HT-29 (cell line): ENCODE data around the gene CTXN3. TPM values are rescaled to one million over a fixed set of nuclear protein-coding genes. Genes with fewer than 3 reads are reported as not detected.

Source experiments
- DNase-seq: peaks from one replicate; pipeline ENCODE4 v3.0.0-alpha.2; 2015; ENCODE audit warnings: low spot score
- total RNA-seq: library from RNA; depleted of rRNA; stranded (reverse); fragments of >200 nt; shearing (Covaris generic); gene quantifications from 2 replicates; pipeline ENCODE4 v1.2.3, GENCODE V29; 2014; rRNA removed

Gene CTXN3
- not detected in 2 replicates for total RNA-seq

GRCh38 chr5:127649018-127649439, at the start of gene CTXN3:
TSS of gene CTXN3 (plus strand) at chr5:127649082. CDS start at chr5:127657522, 8,440 bp downstream.
- peak; percentile 39 for DNase-seq

DNA sequence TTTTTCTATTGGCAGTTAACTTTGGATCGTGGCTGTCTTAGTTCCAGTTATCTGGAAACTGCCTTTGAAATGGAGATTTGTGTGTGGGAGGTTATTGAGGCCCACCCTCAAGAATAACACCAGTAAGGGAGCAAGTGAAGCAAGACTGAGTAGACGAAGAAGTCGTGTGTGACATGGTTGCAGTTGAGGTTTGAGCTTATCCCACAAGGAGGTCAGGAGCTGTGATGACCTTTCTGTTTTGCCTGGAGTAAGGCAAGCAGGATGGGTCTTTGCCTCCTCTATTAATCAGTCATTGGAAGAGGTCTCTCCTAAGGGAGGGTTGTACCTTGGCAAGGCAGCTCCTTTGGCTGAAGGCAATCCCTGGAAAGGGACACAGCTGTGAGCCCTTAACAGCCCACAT, 49.6 kb upstream of the CTXN3 start:
- no peak for DNase-seq

DNA sequence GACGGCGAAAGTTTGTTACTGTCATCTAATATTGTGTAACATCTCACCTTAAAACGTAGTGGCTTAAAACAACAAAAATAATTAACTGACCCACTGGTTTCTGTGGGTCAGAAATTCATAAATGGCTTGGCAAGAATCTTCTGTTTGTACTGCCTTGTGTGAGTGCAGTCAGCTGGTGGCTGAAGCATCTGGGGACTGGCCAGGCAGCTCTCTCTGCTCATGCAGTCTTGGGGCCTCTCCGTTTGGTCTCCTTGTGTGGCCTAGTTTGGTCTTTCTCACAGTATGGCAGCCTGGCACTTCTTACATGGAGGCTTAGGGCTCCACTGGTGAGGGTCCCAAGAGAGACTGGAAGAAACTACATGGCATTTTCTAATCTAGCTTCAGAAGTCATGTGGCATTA, 49.0 kb upstream of the CTXN3 start:
- DNase-seq = no peak

GRCh38 chr5:127601111-127601510, 47.8 kb upstream of the CTXN3 start:
- no peak for DNase-seq

- no peak for DNase-seq
Observed at GRCh38 chr5:127601601-127602000, 47.3 kb upstream of the CTXN3 start.

GRCh38 chr5:127602481-127602880, 46.4 kb upstream of the CTXN3 start:
- no peak for DNase-seq

DNA sequence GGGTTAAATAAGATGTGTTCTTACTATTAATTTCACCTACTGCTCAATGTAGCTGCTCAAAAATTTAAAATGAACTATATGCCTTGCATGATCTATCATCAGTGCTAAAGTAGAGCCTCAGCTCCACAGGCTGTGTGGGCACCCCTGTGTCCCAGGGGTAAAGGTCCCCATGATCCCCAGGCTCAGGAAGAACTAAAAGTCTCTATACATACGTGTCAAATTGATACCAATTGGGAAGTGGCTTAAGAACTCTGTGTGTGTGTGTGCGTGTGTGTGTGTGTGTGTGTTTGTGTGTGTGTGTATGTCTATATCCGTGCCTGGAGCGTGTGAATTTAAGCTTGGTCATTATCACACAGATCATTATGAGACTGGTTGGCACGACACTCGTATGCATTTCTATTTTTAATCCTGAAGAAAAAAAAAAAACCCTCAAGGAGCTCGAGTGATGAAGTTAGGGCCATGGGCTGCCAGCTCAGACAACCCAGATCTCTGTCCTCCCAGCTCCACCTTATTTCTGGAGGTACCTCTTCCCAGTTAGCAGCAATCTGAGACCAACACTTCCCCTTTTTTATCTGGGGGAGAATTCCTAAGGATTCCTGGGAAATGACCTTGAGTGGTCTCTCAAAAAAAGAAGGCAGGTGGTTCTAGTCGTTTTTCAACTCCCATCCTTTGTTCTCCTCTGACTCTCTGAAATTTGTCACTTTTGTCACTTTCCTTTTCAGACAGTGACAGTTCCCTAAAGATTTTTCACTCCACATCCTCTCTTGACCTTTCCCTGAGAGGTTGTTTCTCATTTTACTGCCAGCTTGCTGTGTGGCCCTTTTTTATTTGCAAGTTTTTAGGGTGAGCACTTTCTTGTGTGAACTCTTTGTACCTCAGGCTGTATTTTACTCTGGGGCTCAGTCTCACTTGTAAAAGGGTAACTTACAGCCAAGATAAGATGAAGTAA, 45.7 kb upstream of the CTXN3 start:
- DNase-seq = no peak

DNA sequence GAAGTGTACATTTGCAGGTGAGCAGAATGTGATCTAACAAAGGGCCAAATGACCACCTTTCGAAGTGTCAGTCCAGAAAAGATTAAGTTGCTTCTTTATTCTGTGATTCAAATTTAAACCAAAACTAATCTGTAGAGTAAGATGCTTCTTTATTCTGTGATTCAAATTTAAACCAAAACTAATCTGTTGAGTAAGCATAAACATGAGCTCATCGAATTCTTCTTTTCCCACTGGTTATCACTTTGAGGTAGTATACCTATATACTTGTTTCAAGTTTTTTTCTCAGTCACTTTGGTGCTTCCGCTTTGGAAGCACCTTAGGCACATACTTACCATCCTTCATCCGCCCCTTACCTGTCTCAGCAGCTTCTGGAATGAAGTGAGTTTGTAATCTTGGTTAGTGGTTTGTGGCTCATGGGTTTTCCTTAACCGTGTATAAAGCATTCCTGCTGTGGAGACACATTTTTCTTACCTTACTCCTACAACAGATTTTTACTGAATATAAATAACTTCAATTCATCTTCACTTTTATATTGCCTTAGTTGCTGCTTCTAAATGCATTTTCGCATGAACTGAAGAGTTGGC, 40.7 kb upstream of the CTXN3 start:
- DNase-seq = no peak

- DNase-seq = no peak
Observed at GRCh38 chr5:127609011-127609410, 39.9 kb upstream of the CTXN3 start.

- no peak for DNase-seq
Observed at GRCh38 chr5:127609957-127610356, 38.9 kb upstream of the CTXN3 start.

- no peak for DNase-seq
Observed at GRCh38 chr5:127612441-127613141, 36.3 kb upstream of the CTXN3 start.

DNA sequence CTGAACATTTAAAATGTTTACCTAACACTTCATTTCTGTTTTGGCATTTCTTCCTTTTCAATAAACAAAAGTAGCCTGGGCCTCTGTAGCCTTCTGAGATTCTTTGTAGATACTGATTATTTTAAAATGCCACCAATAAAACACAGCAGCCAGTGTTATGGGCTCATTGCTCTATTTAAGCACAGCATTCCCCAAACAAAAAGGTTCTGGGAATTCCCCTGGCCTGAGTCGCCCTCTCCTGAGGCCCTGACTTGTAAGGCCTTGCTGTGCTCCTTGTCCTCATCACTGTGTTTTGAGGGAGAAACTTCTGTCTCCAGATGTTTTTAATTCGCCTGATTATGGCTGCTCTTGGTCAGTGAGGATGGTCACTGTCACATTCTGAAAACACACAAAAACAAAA, 33.0 kb upstream of the CTXN3 start:
- DNase-seq = no peak

DNA sequence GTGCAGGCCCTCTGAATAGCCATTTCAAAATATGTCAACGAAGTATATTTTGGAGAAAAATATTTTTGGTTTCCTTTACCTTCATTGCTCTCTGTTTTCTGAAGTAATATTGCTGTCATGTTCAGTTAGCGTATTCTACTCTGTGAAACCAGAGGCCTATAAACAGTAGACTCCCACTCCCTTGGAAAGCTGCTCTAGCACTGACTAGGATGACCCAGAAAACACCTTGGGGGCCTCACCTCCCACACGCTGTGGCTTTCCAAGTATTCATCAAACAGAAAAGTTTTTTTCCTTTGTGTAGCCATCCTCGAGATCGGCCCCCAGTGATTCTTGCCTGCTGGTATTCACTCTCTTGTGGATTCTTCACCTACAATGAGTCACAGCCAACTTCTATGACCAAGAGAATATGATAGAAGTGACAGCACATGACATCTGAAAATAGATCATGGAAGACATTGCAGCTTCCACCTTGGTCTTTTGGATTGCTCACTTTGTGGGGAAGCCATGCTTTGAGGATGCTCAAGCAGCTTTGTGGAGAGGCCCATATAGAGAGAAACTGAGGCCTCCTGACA, 28.9 kb upstream of the CTXN3 start:
- DNase-seq = no peak

GRCh38 chr5:127621601-127622325, 27.1 kb upstream of the CTXN3 start:
- DNase-seq = no peak

DNA sequence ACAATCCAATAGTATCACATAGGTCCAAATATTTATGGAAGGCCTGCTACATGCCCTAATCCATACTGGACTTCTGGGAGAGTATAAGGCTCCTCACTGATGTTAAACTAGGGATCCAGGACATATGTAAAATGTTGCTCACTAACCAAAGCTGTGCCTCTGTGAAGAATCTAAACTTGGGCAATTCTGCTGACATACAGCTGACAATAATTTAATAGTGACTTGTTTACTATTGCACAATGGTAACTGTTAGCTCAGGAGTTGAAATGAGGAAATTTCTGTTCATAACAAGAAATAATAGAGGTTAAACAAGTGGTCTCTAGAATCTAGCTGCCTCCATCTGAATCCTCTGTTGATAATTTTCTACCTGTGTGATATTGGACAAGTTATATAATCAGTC, 14.9 kb upstream of the CTXN3 start:
- DNase-seq = no peak

GRCh38 chr5:127639828-127640227, 9.1 kb upstream of the CTXN3 start:
- no peak for DNase-seq

DNA sequence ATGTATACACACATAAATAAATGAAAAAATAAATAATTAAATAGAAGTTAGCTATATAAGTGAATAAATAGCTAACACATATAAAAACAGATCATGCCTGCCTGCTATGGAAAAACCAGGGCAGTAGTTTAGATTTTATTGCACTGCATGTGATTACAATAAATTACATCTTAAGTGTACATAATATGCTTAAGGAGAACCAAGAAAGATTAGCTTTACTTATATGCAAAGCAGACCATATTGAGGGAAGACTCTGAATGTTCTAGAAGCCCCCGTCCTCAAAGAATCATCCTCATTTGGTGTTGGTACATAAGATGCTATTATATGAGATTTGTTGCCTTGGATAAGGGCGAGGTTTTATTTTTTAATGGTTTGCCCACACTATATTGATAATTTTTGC, 5.9 kb upstream of the CTXN3 start:
- no peak for DNase-seq

DNA sequence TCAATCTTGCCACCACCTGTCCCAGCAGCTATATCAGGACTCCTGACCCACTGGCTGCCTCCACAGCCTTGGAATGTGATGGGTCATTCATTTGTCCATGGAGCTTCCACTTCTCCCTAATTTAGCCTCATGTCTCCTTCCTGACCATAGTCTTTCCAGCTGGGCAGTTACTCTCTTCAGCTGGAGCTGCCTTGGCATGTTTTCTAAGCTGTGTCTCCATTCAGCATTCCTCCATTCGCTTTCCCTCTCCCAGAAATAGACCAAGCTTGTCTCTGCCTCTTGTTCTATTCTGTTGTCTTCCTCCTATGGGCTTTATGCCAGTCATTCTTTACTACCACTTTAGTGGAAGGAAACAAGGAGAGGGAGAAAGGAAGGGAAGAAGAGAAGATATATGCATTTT, 5.3 kb upstream of the CTXN3 start:
- no peak for DNase-seq

GRCh38 chr5:127645300-127645726, 3.6 kb upstream of the CTXN3 start:
- peak; percentile 61 for DNase-seq

DNA sequence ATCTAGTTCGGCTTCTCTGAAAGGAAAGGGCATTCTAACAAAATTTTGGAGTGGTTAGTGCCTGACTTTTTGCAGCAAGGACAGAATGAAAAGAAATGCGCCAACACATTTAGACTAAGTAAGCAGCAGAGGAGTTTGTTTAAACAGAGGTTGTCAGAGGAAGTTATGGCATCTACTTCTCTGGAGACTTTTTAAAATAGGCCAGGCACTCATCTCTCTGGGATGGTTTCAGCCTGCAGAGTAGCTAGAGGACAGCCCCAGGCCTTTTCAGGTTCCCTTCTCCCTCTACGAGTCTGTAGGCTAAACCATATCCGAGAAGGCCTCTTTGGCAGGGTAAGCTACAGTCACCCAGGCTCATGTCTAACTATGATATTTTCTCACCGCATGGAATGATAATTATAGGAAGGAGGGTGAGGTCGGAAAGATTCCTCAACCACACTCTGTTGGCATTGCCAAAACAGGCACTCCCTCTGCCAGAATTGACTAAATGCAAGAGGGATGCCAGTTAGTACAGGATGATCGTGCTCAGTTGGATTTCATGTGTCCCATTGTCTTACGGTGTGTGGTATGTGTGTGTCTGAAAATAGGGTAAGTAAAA, 1.4 kb upstream of the CTXN3 start:
- DNase-seq = no peak

DNA sequence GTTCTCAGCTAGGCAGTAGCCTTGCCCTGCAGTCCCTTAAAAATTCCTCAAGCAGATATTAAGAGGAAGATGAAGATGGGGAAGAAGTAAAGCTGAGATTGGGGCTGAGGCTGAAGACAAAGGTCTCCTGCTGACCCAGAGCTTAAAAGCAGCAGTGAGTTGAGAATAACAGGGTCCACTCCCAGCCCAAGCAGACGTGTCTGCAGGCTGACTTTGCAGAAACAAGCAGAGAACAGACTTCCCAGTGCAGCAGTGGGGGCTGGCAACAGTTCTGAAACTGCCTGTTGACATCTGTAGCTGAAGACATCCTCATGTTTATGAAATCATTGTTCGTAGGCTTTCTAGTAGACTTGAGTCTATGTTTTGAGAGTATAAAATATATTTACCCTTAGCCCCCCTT, 1.1 kb downstream of the CTXN3 start:
- no peak for DNase-seq
